ENCODE results near the gene ARF6.

- TF ChIP-seq CTCF (IDR thresholded peaks at IDR 0.05 in 2 of 3, conservative IDR thresholded peaks at IDR 0.05 in 1 of 3; ENCODE audit: insufficient read depth in 2 of 3, low read depth in 1 of 3, low read length in 3 of 3), result peak in 2 of 3 experiments; percentile 7 to 41; a peak in 1 of 6 replicates
- TF ChIP-seq MEF2A (IDR thresholded peaks at IDR 0.05; ENCODE audit: control insufficient read depth, low read depth, low read length), result no peak
- peak; percentile 73 for TF ChIP-seq MGA (IDR thresholded peaks at IDR 0.05)
- no peak for TF ChIP-seq HMG20B (CRISPR knock-in tag; IDR thresholded peaks at IDR 0.05)
- TF ChIP-seq ATF1 (CRISPR knock-in tag; IDR thresholded peaks at IDR 0.05), result peak; percentile 48; the same call in 1 of the 2 replicates
- TF ChIP-seq ATF1 (tag; IDR thresholded peaks at IDR 0.05), result peak; percentile 85
- no peak for TF ChIP-seq NR1H2 (CRISPR knock-in tag; IDR thresholded peaks at IDR 0.05)
Observed at GRCh38 chr14:49892636-49893308, at the start of gene ARF6.

All from K562 (cell line).